ENCODE results near the gene ZDHHC5. TPM values are rescaled to one million over a fixed set of nuclear protein-coding genes. Genes with fewer than 3 reads are reported as not detected.
A peak's percentile ranks its signal among the peaks of the same experiment; 100 is the strongest.

The ZDHHC5 gene
- total and polyA plus RNA-seq, 12 donors: 22.3 to 56.5 (median 39.9) TPM

GRCh38 chr11:57663975-57664374 lies 3.9 kb upstream of the ZDHHC5 start:
- Histone ChIP-seq H3K36me3 (peaks cover 0 to 42% (median 26%) of the 10 kb centered on the region in 9 donors), H3K9me3 (no peaks in the 10 kb centered on the region), H3K4me1 (peaks cover 0 to 20% (median 11%) of the 10 kb centered on the region in 9 donors), H3K27me3 (no peaks in the 10 kb centered on the region), H3K27ac (no peak overlapping the region), H3K4me3 (no peak overlapping the region)
- ATAC-seq (no peak), DNase-seq (no peak)
- WGBS, 2 donors: 79 to 84% methylated on average over 9 of the region's 9 CpGs
- TF ChIP-seq, protein P1, sequence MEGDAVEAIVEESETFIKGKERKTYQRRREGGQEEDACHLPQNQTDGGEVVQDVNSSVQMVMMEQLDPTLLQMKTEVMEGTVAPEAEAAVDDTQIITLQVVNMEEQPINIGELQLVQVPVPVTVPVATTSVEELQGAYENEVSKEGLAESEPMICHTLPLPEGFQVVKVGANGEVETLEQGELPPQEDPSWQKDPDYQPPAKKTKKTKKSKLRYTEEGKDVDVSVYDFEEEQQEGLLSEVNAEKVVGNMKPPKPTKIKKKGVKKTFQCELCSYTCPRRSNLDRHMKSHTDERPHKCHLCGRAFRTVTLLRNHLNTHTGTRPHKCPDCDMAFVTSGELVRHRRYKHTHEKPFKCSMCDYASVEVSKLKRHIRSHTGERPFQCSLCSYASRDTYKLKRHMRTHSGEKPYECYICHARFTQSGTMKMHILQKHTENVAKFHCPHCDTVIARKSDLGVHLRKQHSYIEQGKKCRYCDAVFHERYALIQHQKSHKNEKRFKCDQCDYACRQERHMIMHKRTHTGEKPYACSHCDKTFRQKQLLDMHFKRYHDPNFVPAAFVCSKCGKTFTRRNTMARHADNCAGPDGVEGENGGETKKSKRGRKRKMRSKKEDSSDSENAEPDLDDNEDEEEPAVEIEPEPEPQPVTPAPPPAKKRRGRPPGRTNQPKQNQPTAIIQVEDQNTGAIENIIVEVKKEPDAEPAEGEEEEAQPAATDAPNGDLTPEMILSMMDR (IDR thresholded peaks at IDR 0.05): no peak
- intact Hi-C loops (cut with DNase I): no loop called here

DNA sequence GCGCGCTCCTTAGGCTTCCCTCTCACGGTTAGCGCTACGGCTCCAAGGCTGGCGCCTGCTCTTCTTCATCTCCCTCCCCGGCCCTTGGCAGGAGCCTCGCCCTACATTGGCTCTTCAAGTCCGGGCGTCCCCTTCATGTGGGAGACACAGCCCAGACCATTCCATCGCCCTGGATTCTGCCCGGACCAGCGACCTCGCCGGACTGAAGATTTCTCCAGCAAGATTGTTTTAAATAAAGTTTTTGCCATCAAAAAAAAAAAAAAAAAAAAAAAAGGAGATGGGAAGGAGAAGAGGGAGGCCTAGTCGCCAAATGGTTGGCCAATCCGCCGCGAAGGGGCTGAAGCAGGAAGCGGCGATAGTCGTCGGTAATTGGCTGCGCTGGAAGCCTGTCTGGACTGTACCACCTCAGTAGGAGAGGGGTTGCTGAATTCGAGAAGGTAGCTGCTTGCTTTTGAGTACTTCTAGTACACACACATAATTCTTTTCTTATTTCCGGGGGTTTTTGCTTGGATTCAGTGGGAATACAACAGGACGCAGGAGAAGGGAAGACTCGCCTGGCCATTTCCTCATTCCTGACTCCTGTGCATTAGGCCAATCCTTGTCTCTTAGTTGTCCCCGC lies 688 bp upstream of the ZDHHC5 start:
- TF ChIP-seq, protein P1 (IDR thresholded peaks at IDR 0.05): no peak
- Histone ChIP-seq H3K9me3 (no peaks in the 10 kb centered on the region), H3K27me3 (no peaks in the 10 kb centered on the region), H3K4me1 (peaks cover 0 to 43% (median 26%) of the 10 kb centered on the region in 9 donors), H3K36me3 (peaks cover 0 to 22% (median under 1%) of the 10 kb centered on the region in 9 donors), H3K27ac (peak overlapping the region; percentile 87 to 99 (median 97)), H3K4me3 (peak overlapping the region; percentile 66 to 100 (median 79))
- ATAC-seq: peak; percentile 85 to 96 (median 92)
- 0% methylated on average over 29 of the region's 29 CpGs for WGBS, 2 donors
- intact Hi-C loops (cut with DNase I): loop anchor here in 4 of 10 donors (1.0 to 5.0 kb wide), 4 partner anchors 10 to 912 kb away; partner anchors contain the start of genes MED19 (in 4 of the 4), TMX2 (in 4 of the 4), CLP1 (in 3 of the 4) and ZFP91 (in 2 of the 4)
- DNase-seq: peak; percentile 96 to 98

- H3K36me3 ChIP-seq: peaks cover 0 to 23% (median 12%) of the 10 kb centered on the region in 9 donors
- ATAC-seq: peak in 4 of 8 donors; percentile 1 to 21 (median 8)
- H3K27ac ChIP-seq: peak overlapping the region; percentile 87 to 99 (median 97)
- H3K9me3 ChIP-seq: no peaks in the 10 kb centered on the region
- no peaks in the 10 kb centered on the region for H3K27me3 ChIP-seq
- TF ChIP-seq, protein P1 (IDR thresholded peaks at IDR 0.05): no peak
- intact Hi-C loops (cut with DNase I): loop anchor here in 3 of 10 donors (5.0 kb wide), 1 partner anchor 44 kb away; the partner anchor contains the start of genes MED19 (in 3 of the 3) and TMX2 (in 3 of the 3)
- 0% methylated on average over 30 to 31 of the region's 31 CpGs for WGBS, 2 donors
- peaks cover 0 to 43% (median 29%) of the 10 kb centered on the region in 9 donors for H3K4me1 ChIP-seq
- peak overlapping the region; percentile 75 to 100 (median 82) for H3K4me3 ChIP-seq
- DNase-seq: no peak
These were observed 494 bp downstream of the ZDHHC5 start for GRCh38 chr11:57668434-57668782.

DNA sequence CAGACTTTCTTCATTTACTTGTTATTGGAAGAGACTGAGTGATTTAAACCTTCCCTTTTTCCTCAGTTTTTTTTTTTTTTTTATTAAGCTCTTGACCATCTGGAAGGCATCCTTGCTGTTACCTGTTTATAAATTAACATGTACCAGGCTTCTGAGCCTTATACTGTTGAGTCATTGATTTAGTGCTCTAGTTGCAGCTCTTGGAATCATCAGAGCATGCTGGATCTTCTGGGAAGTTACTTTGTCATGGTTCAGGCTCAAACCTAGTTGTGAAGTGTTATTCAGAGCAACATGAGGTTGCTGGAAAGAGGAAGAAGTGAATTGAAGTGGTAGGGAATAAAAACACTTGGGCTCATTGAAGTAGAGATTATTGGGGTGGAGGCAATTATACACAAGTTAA lies 6.3 kb downstream of the ZDHHC5 start:
- Histone ChIP-seq H3K27ac (no peak overlapping the region), H3K27me3 (no peaks in the 10 kb centered on the region), H3K36me3 (peaks cover 0 to 77% (median 31%) of the 10 kb centered on the region in 9 donors), H3K4me1 (peaks cover 0 to 41% (median 20%) of the 10 kb centered on the region in 9 donors), H3K4me3 (no peak overlapping the region), H3K9me3 (no peaks in the 10 kb centered on the region)
- TF ChIP-seq, protein P1 (IDR thresholded peaks at IDR 0.05): no peak
- intact Hi-C loops (cut with DNase I): loop anchor here in 1 of 10 donors (5.0 kb wide), 1 partner anchor 33 kb away; no protein-coding TSS in a partner anchor
- no peak for ATAC-seq
- no peak for DNase-seq
